Prostate gland (tissue), 2 donors: Measurements from ENCODE around the gene CTCF. TPM values are rescaled to one million over a fixed set of nuclear protein-coding genes. Genes with fewer than 3 reads are reported as not detected.

Experiments used
- DNase-seq: peaks from one replicate; pipeline ENCODE4 v3.0.0-alpha.2; 2019; ENCODE audit warnings: low spot score
- H3K27ac ChIP-seq, 2 donors: fragments of 200-600 bp; sonication (generic); 2 replicates each; pipeline ENCODE4 v1.5.1; 2017 to 2019
- H3K27me3 ChIP-seq: fragments of 200-600 bp; sonication (generic); replicated peaks from 2 replicates; pipeline ENCODE4 v1.5.1; 2019; ENCODE audit not compliant: insufficient read depth
- H3K36me3 ChIP-seq, 2 donors: fragments of 200-600 bp; sonication (generic); 1 replicate in 1 of 2; 2 replicates in 1 of 2; pipeline versions ENCODE4 v1.5.1 to v1.8.1; 2017 to 2019
- H3K4me1 ChIP-seq: fragments of 200-600 bp; sonication (generic); replicated peaks from 2 replicates; pipeline ENCODE4 v1.5.1; 2019
- H3K4me3 ChIP-seq, 2 donors: fragments of 200-600 bp; sonication (generic); 2 replicates each; pipeline ENCODE4 v1.5.1; 2017 to 2019
- H3K9me3 ChIP-seq: fragments of 200-600 bp; sonication (generic); 2 replicates; pipeline ENCODE4 v1.5.1; 2017
- POLR2A ChIP-seq: fragments of 450-650 bp; IDR thresholded peaks from one replicate; pipeline ENCODE4 v1.6.1; 2016; ENCODE audit warnings: antibody characterized with exemption, mild to moderate bottlenecking
- POLR2AphosphoS5 ChIP-seq: sonication (generic); formaldehyde crosslinking; IDR thresholded peaks from one replicate; pipeline ENCODE4 v1.6.1; 2017; ENCODE audit warnings: antibody characterized with exemption
- WGBS: methylation state at CpG from one replicate; pipeline ENCODE4 v1.1.5; 2018; 5-methylcytosine and 5-hydroxymethylcytosine counted together
- intact Hi-C: fragments of 100-400 bp; cut with DNase I; formaldehyde crosslinking; loops from one replicate; pipeline ENCODE4 v1.14.2; 2022
- total RNA-seq, 2 donors: library from RNA; depleted of rRNA; stranded (reverse); fragments of >200 nt; gene quantifications; one replicate each; pipeline ENCODE4 v1.1.0, GENCODE V29; 2016
- TF ChIP-seq, protein P1 (sequence below), 4 experiments: fragments of 200-600 bp in 2 of 4; fragments of 450-650 bp in 2 of 4; sonication (generic) in 2 of 4; IDR thresholded peaks; 1 replicate in 3 of 4; 2 replicates in 1 of 4; pipeline ENCODE4 v1.5.1; 2016 to 2019; ENCODE audit warnings: antibody characterized with exemption in 4 of 4, mild to moderate bottlenecking in 2 of 4, moderate library complexity in 2 of 4

The CTCF gene
- total RNA-seq, 2 donors from 2014 or later: 39.9 to 48.9 TPM

DNA sequence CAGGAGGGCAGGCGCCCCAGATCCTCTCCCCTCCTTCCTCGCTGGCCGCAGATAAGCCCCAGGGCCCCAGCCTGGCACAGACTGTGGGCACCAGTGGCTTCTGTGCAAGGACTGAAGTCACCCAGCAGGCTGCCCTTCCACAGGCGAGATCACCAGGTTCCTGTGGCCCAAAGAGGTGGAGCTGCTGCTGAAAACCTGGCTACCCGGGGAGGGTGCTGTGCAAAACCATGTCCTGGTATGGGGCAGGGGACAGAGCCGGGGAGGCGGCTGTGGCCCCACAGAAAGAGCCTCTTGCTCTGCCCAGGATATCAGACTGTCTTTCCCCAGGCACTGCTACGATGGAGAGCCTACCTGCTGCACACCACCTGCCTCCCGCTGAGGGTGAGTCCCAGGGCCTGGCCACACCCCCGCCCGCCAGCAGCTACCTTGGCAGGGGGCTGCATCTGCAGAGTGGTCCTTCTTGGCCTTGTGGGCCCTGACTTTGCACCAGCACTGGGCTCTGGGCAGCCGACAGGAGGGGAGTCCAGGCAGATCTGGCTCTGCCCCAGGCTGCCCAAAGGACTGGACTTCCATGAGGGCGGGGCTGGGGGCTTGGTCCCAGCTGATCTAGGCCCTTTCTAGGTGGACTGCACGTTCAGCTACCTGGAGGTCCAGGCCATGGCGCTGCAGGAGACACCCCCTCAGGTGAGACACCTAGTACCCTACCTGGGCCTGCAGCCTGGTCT lies 83.2 kb downstream of the CTCF start:
- no peak overlapping the region for H3K27ac ChIP-seq
- H3K9me3 ChIP-seq: no peaks in the 10 kb centered on the region
- DNase-seq: no peak
- intact Hi-C loops: loop anchor here (2.0 kb wide), 1 partner anchor 99 kb away; no protein-coding TSS in a partner anchor
- no peaks in the 10 kb centered on the region for H3K36me3 ChIP-seq
- H3K27me3 ChIP-seq: peaks cover 28% of the 10 kb centered on the region
- TF ChIP-seq, protein P1, sequence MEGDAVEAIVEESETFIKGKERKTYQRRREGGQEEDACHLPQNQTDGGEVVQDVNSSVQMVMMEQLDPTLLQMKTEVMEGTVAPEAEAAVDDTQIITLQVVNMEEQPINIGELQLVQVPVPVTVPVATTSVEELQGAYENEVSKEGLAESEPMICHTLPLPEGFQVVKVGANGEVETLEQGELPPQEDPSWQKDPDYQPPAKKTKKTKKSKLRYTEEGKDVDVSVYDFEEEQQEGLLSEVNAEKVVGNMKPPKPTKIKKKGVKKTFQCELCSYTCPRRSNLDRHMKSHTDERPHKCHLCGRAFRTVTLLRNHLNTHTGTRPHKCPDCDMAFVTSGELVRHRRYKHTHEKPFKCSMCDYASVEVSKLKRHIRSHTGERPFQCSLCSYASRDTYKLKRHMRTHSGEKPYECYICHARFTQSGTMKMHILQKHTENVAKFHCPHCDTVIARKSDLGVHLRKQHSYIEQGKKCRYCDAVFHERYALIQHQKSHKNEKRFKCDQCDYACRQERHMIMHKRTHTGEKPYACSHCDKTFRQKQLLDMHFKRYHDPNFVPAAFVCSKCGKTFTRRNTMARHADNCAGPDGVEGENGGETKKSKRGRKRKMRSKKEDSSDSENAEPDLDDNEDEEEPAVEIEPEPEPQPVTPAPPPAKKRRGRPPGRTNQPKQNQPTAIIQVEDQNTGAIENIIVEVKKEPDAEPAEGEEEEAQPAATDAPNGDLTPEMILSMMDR (IDR thresholded peaks at IDR 0.05): no peak
- TF ChIP-seq POLR2A (no peak), POLR2AphosphoS5 (no peak)
- H3K4me1 ChIP-seq: no peaks in the 10 kb centered on the region
- 83% methylated on average over 12 of the region's 15 CpGs for WGBS
- peak overlapping the region in 1 of 2 donors; percentile 26 for H3K4me3 ChIP-seq

DNA sequence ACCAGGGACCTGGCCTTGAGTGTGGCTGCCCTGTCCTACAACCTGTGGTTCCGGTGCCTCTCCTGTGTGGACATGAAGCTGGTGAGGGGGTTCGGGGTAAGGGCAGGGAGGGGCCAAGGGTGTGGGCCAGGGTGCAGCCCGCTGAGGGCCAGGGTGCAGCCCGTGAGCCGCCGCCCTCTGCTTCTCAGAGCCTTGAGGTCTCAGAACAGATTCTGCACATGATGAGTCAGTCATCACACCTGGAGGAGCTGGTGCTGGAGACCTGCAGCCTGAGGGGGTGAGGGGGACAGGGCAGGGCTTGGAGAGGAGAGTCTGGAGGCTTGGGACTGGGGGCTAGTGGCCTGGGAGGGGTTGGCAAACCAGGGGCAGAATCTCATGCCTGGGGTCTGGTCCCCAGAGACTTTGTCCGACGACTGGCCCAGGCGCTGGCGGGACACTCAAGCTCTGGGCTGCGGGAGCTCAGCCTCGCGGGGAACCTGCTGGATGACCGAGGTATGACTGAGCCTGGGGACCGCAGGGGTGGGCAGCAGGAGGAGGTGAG lies 84.9 kb downstream of the CTCF start:
- intact Hi-C loops: no loop called here
- Histone ChIP-seq H3K4me1 (no peaks in the 10 kb centered on the region), H3K36me3 (no peaks in the 10 kb centered on the region), H3K27ac (no peak overlapping the region), H3K27me3 (peaks cover 28% of the 10 kb centered on the region), H3K9me3 (no peaks in the 10 kb centered on the region), H3K4me3 (no peak overlapping the region)
- WGBS: 76% methylated on average over 15 of the region's 15 CpGs
- no peak for DNase-seq
- TF ChIP-seq POLR2A (no peak), POLR2AphosphoS5 (no peak)
- TF ChIP-seq, protein P1 (IDR thresholded peaks at IDR 0.05): no peak

DNA sequence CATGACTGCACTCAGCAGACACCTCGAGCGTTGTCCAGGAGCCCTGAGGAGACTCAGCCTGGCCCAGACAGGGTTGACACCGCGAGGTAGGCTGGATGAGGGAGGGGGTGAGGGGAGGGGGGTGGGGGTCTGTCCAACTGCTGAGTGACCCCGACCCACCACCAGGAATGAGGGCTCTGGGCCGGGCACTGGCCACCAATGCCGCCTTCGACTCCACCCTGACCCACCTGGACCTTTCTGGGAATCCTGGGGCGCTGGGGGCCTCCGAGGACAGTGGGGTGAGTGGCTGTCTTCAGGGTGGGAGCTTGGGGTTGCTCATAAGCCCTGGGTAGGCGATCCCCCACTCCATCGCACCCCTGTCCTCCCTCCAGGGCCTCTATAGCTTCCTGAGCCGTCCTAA lies 85.4 kb downstream of the CTCF start:
- H3K27ac ChIP-seq: no peak overlapping the region
- no peaks in the 10 kb centered on the region for H3K36me3 ChIP-seq
- peaks cover 28% of the 10 kb centered on the region for H3K27me3 ChIP-seq
- no peak for TF ChIP-seq POLR2AphosphoS5
- TF ChIP-seq, protein P1 (IDR thresholded peaks at IDR 0.05): no peak
- no peak for TF ChIP-seq POLR2A
- 78% methylated on average over 13 of the region's 13 CpGs for WGBS
- intact Hi-C loops: no loop called here
- DNase-seq: no peak
- H3K9me3 ChIP-seq: no peaks in the 10 kb centered on the region
- H3K4me3 ChIP-seq: no peak overlapping the region
- no peaks in the 10 kb centered on the region for H3K4me1 ChIP-seq

DNA sequence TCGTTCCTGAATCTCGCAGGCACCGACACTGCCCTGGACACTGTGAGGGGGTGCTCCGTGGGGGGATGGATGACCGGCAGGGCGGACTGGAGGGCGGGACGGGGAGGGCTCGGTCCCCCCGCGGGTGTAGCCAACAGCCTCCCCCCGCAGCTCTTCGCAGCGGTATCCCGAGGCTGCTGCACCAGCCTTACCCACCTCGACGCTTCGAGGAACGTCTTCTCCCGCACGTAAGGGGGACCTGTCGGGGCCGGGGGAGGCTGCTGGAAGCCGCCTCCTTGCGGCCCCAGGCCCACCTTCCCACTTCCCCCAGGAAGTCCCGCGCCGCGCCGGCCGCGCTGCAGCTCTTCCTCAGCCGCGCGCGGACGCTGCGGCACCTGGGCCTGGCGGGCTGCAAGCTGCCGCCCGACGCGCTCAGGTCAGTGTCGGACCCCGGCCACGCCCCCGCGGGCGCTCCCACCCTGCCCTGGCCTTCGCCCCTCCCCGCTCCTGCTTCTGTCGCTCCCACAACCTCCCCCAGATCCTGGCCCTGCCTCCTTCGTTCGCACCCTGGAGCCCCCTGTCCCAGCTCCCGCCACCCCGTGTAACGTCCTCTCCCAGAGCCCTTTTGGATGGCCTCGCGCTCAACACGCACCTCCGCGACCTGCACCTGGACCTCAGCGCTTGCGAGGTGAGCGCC lies 85.9 kb downstream of the CTCF start:
- Histone ChIP-seq H3K4me1 (no peaks in the 10 kb centered on the region), H3K27ac (no peak overlapping the region), H3K36me3 (no peaks in the 10 kb centered on the region), H3K4me3 (no peak overlapping the region), H3K9me3 (no peaks in the 10 kb centered on the region), H3K27me3 (peaks cover 28% of the 10 kb centered on the region)
- TF ChIP-seq, protein P1 (IDR thresholded peaks at IDR 0.05): no peak
- no peak for TF ChIP-seq POLR2AphosphoS5
- TF ChIP-seq POLR2A: no peak
- intact Hi-C loops: no loop called here
- no peak for DNase-seq
- WGBS: 22% methylated on average over 58 of the region's 65 CpGs
